ENCODE measurements around the gene EFHC2.

The EFHC2 gene

DNA sequence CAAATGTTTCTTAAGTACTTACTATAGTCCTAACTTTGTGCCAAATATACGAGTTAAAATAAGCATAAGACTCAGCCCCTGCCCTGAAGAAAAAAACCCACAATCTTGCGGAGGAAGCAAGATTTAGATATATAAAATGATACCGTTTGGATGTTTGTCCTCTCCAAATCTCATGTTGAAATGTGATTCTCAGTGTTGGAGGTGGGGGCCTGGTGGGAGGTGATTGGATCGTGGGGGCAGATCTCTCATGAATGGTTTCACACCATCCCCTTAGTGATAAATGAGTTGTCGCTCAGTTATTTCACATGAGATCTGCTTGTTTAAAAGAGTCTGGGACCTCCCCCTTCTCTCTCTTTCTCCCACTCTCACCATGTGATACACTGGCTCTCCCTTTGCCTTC is 28.7 kb downstream of the EFHC2 start:
- TF ChIP-seq, protein P1, sequence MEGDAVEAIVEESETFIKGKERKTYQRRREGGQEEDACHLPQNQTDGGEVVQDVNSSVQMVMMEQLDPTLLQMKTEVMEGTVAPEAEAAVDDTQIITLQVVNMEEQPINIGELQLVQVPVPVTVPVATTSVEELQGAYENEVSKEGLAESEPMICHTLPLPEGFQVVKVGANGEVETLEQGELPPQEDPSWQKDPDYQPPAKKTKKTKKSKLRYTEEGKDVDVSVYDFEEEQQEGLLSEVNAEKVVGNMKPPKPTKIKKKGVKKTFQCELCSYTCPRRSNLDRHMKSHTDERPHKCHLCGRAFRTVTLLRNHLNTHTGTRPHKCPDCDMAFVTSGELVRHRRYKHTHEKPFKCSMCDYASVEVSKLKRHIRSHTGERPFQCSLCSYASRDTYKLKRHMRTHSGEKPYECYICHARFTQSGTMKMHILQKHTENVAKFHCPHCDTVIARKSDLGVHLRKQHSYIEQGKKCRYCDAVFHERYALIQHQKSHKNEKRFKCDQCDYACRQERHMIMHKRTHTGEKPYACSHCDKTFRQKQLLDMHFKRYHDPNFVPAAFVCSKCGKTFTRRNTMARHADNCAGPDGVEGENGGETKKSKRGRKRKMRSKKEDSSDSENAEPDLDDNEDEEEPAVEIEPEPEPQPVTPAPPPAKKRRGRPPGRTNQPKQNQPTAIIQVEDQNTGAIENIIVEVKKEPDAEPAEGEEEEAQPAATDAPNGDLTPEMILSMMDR (IDR thresholded peaks at IDR 0.05; ENCODE audit: borderline replicate concordance, insufficient read depth, low read depth, low read length) = no peak

DNA sequence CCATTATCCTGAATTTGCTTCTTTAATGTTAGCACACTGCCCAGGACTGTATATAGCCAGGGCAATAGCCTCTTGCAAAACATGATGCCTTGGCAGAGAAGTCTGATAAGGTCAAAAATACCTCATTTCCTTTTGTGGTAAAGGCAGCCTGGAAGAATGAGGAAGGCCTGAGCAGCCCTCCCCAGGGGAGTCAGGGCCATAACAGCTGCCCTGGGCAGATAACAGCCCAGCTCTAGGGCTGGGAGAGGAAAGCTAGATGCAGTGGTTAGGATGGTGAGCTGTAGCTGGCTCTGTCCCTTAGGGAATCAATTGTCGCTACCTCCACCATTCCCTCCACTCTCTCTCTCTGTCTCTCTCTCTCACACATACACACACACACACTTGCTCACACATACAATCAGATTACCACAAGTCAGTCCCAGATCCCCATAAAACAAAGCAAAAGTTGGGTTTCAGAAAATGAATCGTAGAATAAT is 29.2 kb downstream of the EFHC2 start:
- TF ChIP-seq, protein P1 (IDR thresholded peaks at IDR 0.05; ENCODE audit: borderline replicate concordance, insufficient read depth, low read depth, low read length) = no peak
- H3K4me3 ChIP-seq (ENCODE audit: low read depth, low read length) = no peak overlapping the region

More for the DNA sequence above, 28.7 kb downstream of the EFHC2 start:
- H3K4me3 ChIP-seq (ENCODE audit: low read depth, low read length) = no peak overlapping the region

DNA sequence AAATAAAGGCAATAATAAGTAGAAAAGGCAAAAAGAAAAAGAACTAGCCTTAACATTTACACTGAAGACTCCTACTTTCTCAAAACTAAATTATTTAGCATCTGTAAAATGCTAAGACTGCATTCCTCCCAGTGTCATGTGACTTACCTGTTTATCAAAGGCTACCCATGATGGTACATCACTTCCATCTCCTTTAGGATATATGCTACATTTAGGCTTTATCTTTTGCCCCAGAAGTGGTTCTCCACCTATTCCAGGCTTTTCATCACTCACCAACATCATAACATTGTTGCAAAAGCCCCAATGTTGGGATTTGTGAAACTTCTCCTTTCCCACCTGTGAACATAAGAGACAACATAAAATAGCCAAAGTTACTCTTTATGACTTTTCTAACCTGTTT is 31.1 kb downstream of the EFHC2 start:
- H3K4me3 ChIP-seq (ENCODE audit: low read depth, low read length) = no peak overlapping the region

DNA sequence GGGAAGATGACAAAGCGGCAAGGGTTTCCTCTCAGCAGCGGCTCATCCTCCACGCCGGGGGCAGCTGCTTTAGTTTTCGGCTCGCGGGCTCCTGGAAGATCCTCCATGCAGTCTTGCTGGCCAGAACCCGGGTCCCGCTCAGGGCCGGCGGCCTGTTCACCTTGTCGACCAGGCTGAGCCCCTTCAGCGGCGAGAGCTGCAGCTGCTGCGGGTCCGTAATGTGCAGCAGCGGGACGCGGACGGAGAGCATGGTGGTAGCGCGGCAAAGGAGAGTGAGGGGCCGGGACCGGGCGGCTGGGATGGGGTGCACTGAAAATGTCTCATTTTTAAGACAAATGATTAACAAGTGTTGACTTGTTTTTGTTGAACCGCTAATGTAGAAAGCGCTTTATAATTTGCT is 33.2 kb downstream of the EFHC2 start:
- H3K4me3 ChIP-seq (ENCODE audit: low read depth, low read length) = no peak overlapping the region
- TF ChIP-seq, protein P1 (IDR thresholded peaks at IDR 0.05; ENCODE audit: borderline replicate concordance, insufficient read depth, low read depth, low read length) = no peak

More for the DNA sequence above, 31.1 kb downstream of the EFHC2 start:
- TF ChIP-seq, protein P1 (IDR thresholded peaks at IDR 0.05; ENCODE audit: borderline replicate concordance, insufficient read depth, low read depth, low read length) = no peak

DNA sequence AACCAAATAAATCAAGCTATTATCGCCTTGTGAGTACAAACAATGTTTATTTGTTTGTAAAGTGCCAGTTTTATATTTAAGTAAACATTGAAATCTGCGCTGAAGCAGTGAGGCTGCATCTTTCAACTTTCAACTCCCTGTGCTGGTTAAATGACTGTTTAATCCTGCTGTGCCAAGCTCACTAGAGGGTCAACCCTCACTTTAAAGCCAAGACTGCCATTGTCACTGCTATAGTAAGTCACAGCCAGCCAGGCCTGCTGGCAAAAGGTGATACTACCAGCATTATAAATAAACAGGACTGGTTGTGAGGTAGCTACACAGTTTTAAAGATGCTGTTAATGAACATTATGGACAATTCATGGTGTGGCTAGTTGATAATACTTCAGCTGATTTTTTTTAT is 34.6 kb downstream of the EFHC2 start:
- TF ChIP-seq, protein P1 (IDR thresholded peaks at IDR 0.05; ENCODE audit: borderline replicate concordance, insufficient read depth, low read depth, low read length) = no peak

DNA sequence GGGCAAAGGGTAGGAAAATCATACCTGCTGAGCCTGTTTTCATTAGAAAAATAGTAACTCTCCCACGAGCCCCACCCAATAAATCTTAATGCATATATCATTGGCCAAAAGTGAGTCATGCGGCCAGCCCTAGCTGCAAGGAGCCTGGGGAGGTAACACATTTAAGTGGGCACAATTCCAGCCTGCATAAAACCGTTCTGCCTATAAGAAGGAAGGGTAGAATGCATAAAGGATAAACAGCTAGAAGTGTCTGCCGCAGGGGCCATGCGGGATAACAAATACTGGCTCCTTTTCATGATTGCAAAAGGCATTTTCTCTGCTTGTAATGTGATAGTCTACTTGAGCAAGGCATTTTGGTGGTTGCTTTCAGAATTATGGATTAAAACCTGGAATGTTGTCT is 37.1 kb downstream of the EFHC2 start:
- TF ChIP-seq, protein P1 (IDR thresholded peaks at IDR 0.05; ENCODE audit: borderline replicate concordance, insufficient read depth, low read depth, low read length) = no peak
- H3K4me3 ChIP-seq (ENCODE audit: low read depth, low read length) = no peak overlapping the region

More for the DNA sequence above, 34.6 kb downstream of the EFHC2 start:
- H3K4me3 ChIP-seq (ENCODE audit: low read depth, low read length) = no peak overlapping the region

DNA sequence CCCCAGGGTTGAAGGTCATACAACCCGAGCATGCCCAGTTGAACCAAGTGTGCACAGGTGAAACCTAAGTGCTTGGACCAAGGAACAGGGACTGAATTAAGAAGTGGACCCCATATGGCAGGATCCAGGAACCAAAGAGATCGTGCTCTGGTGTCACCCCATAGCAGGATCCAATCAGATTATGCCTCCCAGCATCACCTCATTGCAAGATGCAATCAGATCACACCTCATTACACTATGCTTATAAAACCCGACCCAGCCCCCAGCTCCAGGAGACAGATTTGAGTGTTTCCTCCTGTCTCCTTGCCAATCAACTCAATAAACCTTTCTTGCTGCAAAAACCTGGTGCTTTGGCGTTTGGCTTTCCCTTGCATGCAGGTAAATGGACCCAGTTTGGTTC is 37.6 kb downstream of the EFHC2 start:
- H3K4me3 ChIP-seq (ENCODE audit: low read depth, low read length) = no peak overlapping the region
- TF ChIP-seq, protein P1 (IDR thresholded peaks at IDR 0.05; ENCODE audit: borderline replicate concordance, insufficient read depth, low read depth, low read length) = no peak

Data from GM12875 (cell line).